ENCODE results near the gene TOX2. TPM values are rescaled to one million over a fixed set of nuclear protein-coding genes. Genes with fewer than 3 reads are reported as not detected.

The TOX2 gene
- total and polyA plus RNA-seq, 2 of the 8 experiments (the other 6 are each of a cell fraction or from before 2014, with no cell fraction given) = 1.8 to 3.4 TPM

- Histone ChIP-seq H2BK20ac (ENCODE audit: low read length) (no peak overlapping the region), H2BK5ac (ENCODE audit: low read depth, low read length) (no peak overlapping the region), H3K14ac (ENCODE audit: insufficient read length) (no peak overlapping the region), H3K56ac (replicated peaks; ENCODE audit: insufficient read length, low read depth, low read length) (no peak overlapping the region), H3K79me1 (ENCODE audit: low read depth, low read length) (no peaks in the 10 kb centered on the region), H3K4me3 (ENCODE audit: extremely low read depth in 1 of 4, insufficient read depth in 2 of 4, low read depth in 3 of 4, low read length in 4 of 4) (no peak overlapping the region), H2BK12ac (ENCODE audit: low read depth, low read length) (no peak overlapping the region), H3K23me2 (ENCODE audit: low read depth, low read length) (no peaks in the 10 kb centered on the region), H3K4ac (replicated peaks; ENCODE audit: insufficient read length, low read depth, low read length) (no peak overlapping the region), H3K27ac (ENCODE audit: low read depth, low read length) (no peak overlapping the region), H4K91ac (replicated peaks; ENCODE audit: insufficient read length, low read length) (no peak overlapping the region), H2BK15ac (ENCODE audit: low read length) (no peak overlapping the region), H3K18ac (ENCODE audit: extremely low read depth, low read length) (no peak overlapping the region), H2AK5ac (ENCODE audit: low read depth, low read length) (no peak overlapping the region), H4K8ac (ENCODE audit: extremely low read depth, insufficient read depth, low read length) (no peak overlapping the region), H3K4me1 (replicated peaks in 1 of 4; ENCODE audit: control insufficient read depth in 3 of 4, insufficient read depth in 4 of 4, low read length in 3 of 4) (peaks cover 0 to 3% (median 0%) of the 10 kb centered on the region in 4 experiments; a peak in 4 of 7 replicates), H3K9ac (replicated peaks in 1 of 4; ENCODE audit: extremely low read depth in 1 of 4, low read depth in 3 of 4, low read length in 3 of 4) (no peak overlapping the region), H4K5ac (ENCODE audit: insufficient read length, low read depth, low read length) (no peak overlapping the region), H4K20me1 (replicated peaks in 1 of 2; ENCODE audit: control insufficient read depth in 1 of 2, insufficient read depth in 2 of 2, low read length in 2 of 2) (no peaks in the 10 kb centered on the region), H3K23ac (ENCODE audit: insufficient read length) (no peak overlapping the region), H2BK120ac (replicated peaks; ENCODE audit: low read depth, low read length) (no peak overlapping the region), H3K4me2 (ENCODE audit: insufficient read depth in 1 of 2, low read depth in 2 of 2, low read length in 2 of 2) (no peak overlapping the region), H2AFZ (ENCODE audit: low read length) (no peak overlapping the region), H3K27me3 (replicated peaks in 1 of 4; ENCODE audit: control insufficient read depth in 3 of 4, extremely low read depth in 1 of 4, insufficient read depth in 3 of 4, low read length in 3 of 4) (no peaks in the 10 kb centered on the region; a peak in 1 of 7 replicates), H3K9me3 (ENCODE audit: insufficient read depth in 2 of 2, low read depth in 1 of 2, low read length in 1 of 2) (no peaks in the 10 kb centered on the region), H3K79me2 (ENCODE audit: control insufficient read depth in 1 of 2, insufficient read depth in 2 of 2, low read length in 2 of 2) (no peaks in the 10 kb centered on the region), H3K36me3 (ENCODE audit: control insufficient read depth in 2 of 4, insufficient read depth in 4 of 4, low read length in 3 of 4) (no peaks in the 10 kb centered on the region)
- DNase-seq (ENCODE audit: low read depth in 1 of 2, low spot score in 2 of 2) = no peak
- no peak for FAIRE-seq
- ChIA-PET CTCF (ENCODE audit: partially characterized antibody) (interaction anchor here (0.8 to 1.5 kb wide), 3 partner anchors 10 to 195 kb away, joined by 3 to 6 read pairs (median 5); no protein-coding TSS in a partner anchor), POLR2A (ENCODE audit: partially characterized antibody) (no interaction called here)
- TF ChIP-seq TAF7 (optimal IDR thresholded peaks at IDR 0.05; ENCODE audit: borderline replicate concordance, low read depth, low read length) = no peak
- TF ChIP-seq SP1 (IDR thresholded peaks at IDR 0.05; ENCODE audit: low read depth, low read length) = no peak
- TF ChIP-seq CTBP2 (IDR thresholded peaks at IDR 0.05; ENCODE audit: borderline replicate concordance, insufficient read depth, insufficient read length, low read length) = no peak
- TF ChIP-seq CBX8 (IDR thresholded peaks at IDR 0.05; ENCODE audit: borderline replicate concordance, low read depth, low read length) = no peak
- TF ChIP-seq, protein P1, sequence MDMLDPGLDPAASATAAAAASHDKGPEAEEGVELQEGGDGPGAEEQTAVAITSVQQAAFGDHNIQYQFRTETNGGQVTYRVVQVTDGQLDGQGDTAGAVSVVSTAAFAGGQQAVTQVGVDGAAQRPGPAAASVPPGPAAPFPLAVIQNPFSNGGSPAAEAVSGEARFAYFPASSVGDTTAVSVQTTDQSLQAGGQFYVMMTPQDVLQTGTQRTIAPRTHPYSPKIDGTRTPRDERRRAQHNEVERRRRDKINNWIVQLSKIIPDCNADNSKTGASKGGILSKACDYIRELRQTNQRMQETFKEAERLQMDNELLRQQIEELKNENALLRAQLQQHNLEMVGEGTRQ (IDR thresholded peaks at IDR 0.05; ENCODE audit: low read length) = no peak
- 92% methylated on average over 6 of the region's 6 CpGs; no CpG with 5 or more reads in 1 of the 2 experiments for WGBS, 2 experiments (ENCODE audit: extremely low coverage in 1 of 2, insufficient coverage in 1 of 2, insufficient read length in 1 of 2, insufficient replicate concordance in 2 of 2, low coverage in 1 of 2, low lambda C conversion rate in 2 of 2, missing lambda C conversion rate in 1 of 2)
These were observed 30.1 kb downstream of the TOX2 start for GRCh38 chr20:43944653-43945235.

Data from H1 (cell line).